ENCODE measurements around the gene CAPS. TPM values are rescaled to one million over a fixed set of nuclear protein-coding genes. Genes with fewer than 3 reads are reported as not detected.
A peak's percentile ranks its signal among the peaks of the same experiment; 100 is the strongest.

The CAPS gene
- total RNA-seq, 1 experiment from 2014 or later: 5.3 TPM

DNA sequence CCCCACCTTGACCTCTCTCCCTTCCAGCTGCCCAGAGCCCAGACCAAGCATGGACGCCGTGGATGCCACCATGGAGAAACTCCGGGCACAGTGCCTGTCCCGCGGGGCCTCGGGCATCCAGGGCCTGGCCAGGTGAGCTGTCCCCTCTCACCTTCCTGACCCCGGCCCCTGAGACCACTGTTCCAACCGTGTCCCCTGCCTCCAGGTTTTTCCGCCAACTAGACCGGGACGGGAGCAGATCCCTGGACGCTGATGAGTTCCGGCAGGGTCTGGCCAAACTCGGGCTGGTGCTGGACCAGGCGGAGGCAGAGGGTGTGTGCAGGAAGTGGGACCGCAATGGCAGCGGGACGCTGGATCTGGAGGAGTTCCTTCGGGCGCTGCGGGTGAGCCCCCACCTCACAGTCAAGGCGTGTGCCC is 312 bp downstream of the CAPS start:
- Mint-ChIP-seq H3K4me1 (no peaks in the 10 kb centered on the region), H3K36me3 (peaks cover 10% of the 10 kb centered on the region), H3K4me3 (no peak overlapping the region), H3K9me3 (no peaks in the 10 kb centered on the region), H3K27me3 (ENCODE audit: low read depth) (no peaks in the 10 kb centered on the region), H3K27ac (no peak overlapping the region)
- CTCF ChIA-PET: interaction anchor here (2.3 kb wide), 1 partner anchor 110 kb away, joined by 8 read pairs; no protein-coding TSS in a partner anchor
- TF ChIP-seq, protein P1, sequence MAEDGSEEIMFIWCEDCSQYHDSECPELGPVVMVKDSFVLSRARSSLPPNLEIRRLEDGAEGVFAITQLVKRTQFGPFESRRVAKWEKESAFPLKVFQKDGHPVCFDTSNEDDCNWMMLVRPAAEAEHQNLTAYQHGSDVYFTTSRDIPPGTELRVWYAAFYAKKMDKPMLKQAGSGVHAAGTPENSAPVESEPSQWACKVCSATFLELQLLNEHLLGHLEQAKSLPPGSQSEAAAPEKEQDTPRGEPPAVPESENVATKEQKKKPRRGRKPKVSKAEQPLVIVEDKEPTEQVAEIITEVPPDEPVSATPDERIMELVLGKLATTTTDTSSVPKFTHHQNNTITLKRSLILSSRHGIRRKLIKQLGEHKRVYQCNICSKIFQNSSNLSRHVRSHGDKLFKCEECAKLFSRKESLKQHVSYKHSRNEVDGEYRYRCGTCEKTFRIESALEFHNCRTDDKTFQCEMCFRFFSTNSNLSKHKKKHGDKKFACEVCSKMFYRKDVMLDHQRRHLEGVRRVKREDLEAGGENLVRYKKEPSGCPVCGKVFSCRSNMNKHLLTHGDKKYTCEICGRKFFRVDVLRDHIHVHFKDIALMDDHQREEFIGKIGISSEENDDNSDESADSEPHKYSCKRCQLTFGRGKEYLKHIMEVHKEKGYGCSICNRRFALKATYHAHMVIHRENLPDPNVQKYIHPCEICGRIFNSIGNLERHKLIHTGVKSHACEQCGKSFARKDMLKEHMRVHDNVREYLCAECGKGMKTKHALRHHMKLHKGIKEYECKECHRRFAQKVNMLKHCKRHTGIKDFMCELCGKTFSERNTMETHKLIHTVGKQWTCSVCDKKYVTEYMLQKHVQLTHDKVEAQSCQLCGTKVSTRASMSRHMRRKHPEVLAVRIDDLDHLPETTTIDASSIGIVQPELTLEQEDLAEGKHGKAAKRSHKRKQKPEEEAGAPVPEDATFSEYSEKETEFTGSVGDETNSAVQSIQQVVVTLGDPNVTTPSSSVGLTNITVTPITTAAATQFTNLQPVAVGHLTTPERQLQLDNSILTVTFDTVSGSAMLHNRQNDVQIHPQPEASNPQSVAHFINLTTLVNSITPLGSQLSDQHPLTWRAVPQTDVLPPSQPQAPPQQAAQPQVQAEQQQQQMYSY (CRISPR knock-in tag; IDR thresholded peaks at IDR 0.05): peak; percentile 44; the same call in 1 of the 2 replicates
- no peak for TF ChIP-seq KAT7 (CRISPR knock-in tag; IDR thresholded peaks at IDR 0.05; ENCODE audit: borderline replicate concordance)
- TF ChIP-seq, protein P2, sequence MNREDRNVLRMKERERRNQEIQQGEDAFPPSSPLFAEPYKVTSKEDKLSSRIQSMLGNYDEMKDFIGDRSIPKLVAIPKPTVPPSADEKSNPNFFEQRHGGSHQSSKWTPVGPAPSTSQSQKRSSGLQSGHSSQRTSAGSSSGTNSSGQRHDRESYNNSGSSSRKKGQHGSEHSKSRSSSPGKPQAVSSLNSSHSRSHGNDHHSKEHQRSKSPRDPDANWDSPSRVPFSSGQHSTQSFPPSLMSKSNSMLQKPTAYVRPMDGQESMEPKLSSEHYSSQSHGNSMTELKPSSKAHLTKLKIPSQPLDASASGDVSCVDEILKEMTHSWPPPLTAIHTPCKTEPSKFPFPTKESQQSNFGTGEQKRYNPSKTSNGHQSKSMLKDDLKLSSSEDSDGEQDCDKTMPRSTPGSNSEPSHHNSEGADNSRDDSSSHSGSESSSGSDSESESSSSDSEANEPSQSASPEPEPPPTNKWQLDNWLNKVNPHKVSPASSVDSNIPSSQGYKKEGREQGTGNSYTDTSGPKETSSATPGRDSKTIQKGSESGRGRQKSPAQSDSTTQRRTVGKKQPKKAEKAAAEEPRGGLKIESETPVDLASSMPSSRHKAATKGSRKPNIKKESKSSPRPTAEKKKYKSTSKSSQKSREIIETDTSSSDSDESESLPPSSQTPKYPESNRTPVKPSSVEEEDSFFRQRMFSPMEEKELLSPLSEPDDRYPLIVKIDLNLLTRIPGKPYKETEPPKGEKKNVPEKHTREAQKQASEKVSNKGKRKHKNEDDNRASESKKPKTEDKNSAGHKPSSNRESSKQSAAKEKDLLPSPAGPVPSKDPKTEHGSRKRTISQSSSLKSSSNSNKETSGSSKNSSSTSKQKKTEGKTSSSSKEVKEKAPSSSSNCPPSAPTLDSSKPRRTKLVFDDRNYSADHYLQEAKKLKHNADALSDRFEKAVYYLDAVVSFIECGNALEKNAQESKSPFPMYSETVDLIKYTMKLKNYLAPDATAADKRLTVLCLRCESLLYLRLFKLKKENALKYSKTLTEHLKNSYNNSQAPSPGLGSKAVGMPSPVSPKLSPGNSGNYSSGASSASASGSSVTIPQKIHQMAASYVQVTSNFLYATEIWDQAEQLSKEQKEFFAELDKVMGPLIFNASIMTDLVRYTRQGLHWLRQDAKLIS (CRISPR knock-in tag; IDR thresholded peaks at IDR 0.05; ENCODE audit: borderline replicate concordance): no peak
- ATAC-seq: no peak
- POLR2A ChIA-PET: no interaction called here
- DNase-seq (ENCODE audit: low spot score): no peak

DNA sequence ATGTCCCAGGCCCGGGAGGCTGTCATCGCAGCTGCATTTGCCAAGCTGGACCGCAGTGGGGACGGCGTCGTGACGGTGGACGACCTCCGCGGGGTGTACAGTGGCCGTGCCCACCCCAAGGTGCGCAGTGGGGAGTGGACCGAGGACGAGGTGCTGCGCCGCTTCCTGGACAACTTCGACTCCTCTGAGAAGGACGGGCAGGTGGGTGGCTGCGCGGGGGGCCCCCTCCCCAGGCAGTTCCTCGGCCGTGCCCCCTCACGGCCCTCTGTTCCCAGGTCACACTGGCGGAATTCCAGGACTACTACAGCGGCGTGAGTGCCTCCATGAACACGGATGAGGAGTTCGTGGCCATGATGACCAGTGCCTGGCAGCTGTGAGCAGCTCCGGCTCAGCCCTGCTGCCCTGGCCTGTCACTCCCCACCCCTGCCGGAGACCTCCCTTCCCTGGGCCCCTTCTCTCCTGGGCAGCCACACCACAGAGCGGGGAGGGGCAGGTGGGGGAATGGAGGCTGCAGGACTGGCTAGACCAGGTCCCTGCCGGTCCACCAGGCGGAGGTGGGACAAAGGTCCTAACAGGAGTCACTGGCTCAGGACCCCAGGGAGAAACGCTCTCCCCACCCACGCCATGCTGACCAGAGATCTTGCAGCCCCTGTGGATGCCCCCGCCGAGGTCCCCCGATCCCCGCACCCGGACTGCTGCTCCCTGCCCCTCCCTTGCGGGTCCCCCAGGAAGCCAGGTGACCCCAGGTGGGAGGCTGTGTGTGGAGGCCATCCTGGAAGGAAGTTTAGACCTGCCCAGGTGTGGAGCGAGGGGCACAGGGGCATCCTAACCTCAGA is 1.1 kb downstream of the CAPS start:
- CTCF ChIA-PET: interaction anchor here (2.3 kb wide), 1 partner anchor 111 kb away, joined by 8 read pairs; no protein-coding TSS in a partner anchor
- no peak overlapping the region for H3K27ac Mint-ChIP-seq
- no peak overlapping the region for H3K4me3 Mint-ChIP-seq
- ATAC-seq (peak; percentile 17; the same call in 1 of the 2 replicates), DNase-seq (ENCODE audit: low spot score) (no peak)
- no peaks in the 10 kb centered on the region for H3K27me3 Mint-ChIP-seq (ENCODE audit: low read depth)
- peaks cover 13% of the 10 kb centered on the region for H3K36me3 Mint-ChIP-seq
- no peaks in the 10 kb centered on the region for H3K4me1 Mint-ChIP-seq
- POLR2A ChIA-PET: no interaction called here
- TF ChIP-seq ESRRA (CRISPR knock-in tag; IDR thresholded peaks at IDR 0.05; ENCODE audit: borderline replicate concordance): 0 out of 2 replicates have a peak, but pooled peaks have one; percentile 42
- TF ChIP-seq, protein P3, sequence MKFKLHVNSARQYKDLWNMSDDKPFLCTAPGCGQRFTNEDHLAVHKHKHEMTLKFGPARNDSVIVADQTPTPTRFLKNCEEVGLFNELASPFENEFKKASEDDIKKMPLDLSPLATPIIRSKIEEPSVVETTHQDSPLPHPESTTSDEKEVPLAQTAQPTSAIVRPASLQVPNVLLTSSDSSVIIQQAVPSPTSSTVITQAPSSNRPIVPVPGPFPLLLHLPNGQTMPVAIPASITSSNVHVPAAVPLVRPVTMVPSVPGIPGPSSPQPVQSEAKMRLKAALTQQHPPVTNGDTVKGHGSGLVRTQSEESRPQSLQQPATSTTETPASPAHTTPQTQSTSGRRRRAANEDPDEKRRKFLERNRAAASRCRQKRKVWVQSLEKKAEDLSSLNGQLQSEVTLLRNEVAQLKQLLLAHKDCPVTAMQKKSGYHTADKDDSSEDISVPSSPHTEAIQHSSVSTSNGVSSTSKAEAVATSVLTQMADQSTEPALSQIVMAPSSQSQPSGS (CRISPR knock-in tag; IDR thresholded peaks at IDR 0.05; ENCODE audit: borderline replicate concordance, low read depth): no peak
- no peaks in the 10 kb centered on the region for H3K9me3 Mint-ChIP-seq

DNA sequence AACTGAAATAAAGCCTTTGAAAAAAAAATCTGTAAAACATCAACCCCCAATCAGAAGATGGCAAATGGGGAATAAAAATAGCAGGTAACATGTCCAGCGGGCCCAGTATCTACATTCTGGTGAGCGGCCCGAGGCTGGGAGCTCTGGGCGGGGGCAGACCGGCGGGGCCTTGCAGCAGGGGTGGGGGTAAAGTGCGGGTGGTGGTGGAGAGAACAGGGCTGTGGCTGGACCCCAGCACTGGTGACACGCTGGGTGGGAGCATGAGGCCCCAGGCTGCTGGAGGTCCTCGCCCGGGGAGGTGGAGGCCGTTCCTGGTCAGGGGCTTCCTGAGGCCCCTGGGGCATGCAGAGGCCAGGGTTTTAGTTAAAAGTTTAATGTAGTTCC is 1.7 kb downstream of the CAPS start:
- no peaks in the 10 kb centered on the region for H3K27me3 Mint-ChIP-seq (ENCODE audit: low read depth)
- no peak overlapping the region for H3K4me3 Mint-ChIP-seq
- H3K36me3 Mint-ChIP-seq: peaks cover 13% of the 10 kb centered on the region
- DNase-seq (ENCODE audit: low spot score) (no peak), ATAC-seq (no peak)
- ChIA-PET POLR2A (no interaction called here), CTCF (no interaction called here)
- H3K9me3 Mint-ChIP-seq: no peaks in the 10 kb centered on the region
- no peak overlapping the region for H3K27ac Mint-ChIP-seq
- H3K4me1 Mint-ChIP-seq: no peaks in the 10 kb centered on the region
- TF ChIP-seq, protein P4, sequence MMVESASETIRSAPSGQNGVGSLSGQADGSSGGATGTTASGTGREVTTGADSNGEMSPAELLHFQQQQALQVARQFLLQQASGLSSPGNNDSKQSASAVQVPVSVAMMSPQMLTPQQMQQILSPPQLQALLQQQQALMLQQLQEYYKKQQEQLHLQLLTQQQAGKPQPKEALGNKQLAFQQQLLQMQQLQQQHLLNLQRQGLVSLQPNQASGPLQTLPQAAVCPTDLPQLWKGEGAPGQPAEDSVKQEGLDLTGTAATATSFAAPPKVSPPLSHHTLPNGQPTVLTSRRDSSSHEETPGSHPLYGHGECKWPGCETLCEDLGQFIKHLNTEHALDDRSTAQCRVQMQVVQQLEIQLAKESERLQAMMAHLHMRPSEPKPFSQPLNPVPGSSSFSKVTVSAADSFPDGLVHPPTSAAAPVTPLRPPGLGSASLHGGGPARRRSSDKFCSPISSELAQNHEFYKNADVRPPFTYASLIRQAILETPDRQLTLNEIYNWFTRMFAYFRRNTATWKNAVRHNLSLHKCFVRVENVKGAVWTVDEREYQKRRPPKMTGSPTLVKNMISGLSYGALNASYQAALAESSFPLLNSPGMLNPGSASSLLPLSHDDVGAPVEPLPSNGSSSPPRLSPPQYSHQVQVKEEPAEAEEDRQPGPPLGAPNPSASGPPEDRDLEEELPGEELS (CRISPR knock-in tag; IDR thresholded peaks at IDR 0.05): no peak
- TF ChIP-seq SMAD3 (CRISPR knock-in tag; IDR thresholded peaks at IDR 0.05; ENCODE audit: borderline replicate concordance) (no peak), TEAD4 (CRISPR knock-in tag; IDR thresholded peaks at IDR 0.05) (no peak), FOXK1 (CRISPR knock-in tag; IDR thresholded peaks at IDR 0.05) (no peak), ATF1 (CRISPR knock-in tag; IDR thresholded peaks at IDR 0.05) (no peak), FOXJ3 (CRISPR knock-in tag; IDR thresholded peaks at IDR 0.05; ENCODE audit: borderline replicate concordance) (no peak)
- TF ChIP-seq, protein P5, sequence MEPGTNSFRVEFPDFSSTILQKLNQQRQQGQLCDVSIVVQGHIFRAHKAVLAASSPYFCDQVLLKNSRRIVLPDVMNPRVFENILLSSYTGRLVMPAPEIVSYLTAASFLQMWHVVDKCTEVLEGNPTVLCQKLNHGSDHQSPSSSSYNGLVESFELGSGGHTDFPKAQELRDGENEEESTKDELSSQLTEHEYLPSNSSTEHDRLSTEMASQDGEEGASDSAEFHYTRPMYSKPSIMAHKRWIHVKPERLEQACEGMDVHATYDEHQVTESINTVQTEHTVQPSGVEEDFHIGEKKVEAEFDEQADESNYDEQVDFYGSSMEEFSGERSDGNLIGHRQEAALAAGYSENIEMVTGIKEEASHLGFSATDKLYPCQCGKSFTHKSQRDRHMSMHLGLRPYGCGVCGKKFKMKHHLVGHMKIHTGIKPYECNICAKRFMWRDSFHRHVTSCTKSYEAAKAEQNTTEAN (CRISPR knock-in tag; IDR thresholded peaks at IDR 0.05): no peak
- TF ChIP-seq, protein P6, sequence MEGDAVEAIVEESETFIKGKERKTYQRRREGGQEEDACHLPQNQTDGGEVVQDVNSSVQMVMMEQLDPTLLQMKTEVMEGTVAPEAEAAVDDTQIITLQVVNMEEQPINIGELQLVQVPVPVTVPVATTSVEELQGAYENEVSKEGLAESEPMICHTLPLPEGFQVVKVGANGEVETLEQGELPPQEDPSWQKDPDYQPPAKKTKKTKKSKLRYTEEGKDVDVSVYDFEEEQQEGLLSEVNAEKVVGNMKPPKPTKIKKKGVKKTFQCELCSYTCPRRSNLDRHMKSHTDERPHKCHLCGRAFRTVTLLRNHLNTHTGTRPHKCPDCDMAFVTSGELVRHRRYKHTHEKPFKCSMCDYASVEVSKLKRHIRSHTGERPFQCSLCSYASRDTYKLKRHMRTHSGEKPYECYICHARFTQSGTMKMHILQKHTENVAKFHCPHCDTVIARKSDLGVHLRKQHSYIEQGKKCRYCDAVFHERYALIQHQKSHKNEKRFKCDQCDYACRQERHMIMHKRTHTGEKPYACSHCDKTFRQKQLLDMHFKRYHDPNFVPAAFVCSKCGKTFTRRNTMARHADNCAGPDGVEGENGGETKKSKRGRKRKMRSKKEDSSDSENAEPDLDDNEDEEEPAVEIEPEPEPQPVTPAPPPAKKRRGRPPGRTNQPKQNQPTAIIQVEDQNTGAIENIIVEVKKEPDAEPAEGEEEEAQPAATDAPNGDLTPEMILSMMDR (IDR thresholded peaks at IDR 0.05): no peak
- TF ChIP-seq, protein P7, sequence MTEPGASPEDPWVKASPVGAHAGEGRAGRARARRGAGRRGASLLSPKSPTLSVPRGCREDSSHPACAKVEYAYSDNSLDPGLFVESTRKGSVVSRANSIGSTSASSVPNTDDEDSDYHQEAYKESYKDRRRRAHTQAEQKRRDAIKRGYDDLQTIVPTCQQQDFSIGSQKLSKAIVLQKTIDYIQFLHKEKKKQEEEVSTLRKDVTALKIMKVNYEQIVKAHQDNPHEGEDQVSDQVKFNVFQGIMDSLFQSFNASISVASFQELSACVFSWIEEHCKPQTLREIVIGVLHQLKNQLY (CRISPR knock-in tag; IDR thresholded peaks at IDR 0.05): no peak
